GM23248 (cell line): ENCODE data around the gene CNN2.

Experiments used
- EZH2 ChIP-seq: fragments of 200-600 bp; sonication (generic); IDR thresholded peaks from 2 replicates; pipeline ENCODE4 v1.6.1; 2018; ENCODE audit warnings: antibody characterized with exemption, mild to moderate bottlenecking; ENCODE audit not compliant: insufficient read depth, poor library complexity, severe bottlenecking
- EZH2phosphoT487 ChIP-seq: fragments of 200-600 bp; sonication (generic); IDR thresholded peaks from 2 replicates; pipeline ENCODE4 v1.6.1; 2018; ENCODE audit warnings: antibody characterized with exemption, moderate library complexity, mild to moderate bottlenecking, low read depth; ENCODE audit not compliant: insufficient read depth

DNA sequence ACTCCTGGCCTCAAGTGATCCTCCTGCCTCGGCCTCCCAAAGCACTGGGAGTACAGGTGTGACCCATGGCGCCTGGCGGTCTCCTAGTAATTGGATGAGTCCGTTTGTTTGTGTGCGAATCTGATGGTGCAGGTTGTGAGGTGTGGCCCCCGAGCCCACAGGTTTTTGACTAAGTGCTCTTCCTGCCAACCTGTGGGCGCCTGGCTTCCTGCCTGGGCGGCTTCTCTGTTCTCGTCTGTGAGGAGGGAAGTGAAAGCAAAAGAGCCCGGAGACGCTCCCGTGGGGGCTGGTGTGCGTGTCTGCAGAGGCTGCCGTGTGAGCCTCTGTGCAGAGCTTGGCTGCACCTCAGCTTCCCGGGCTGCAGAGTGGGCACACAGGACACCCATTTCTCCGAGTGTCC, 50.5 kb downstream of the CNN2 start:
- TF ChIP-seq EZH2 (no peak), EZH2phosphoT487 (no peak)
